ENCODE results near the gene GIMAP6.
"Not testable (repeated sequence)": the region's sequence is repeated elsewhere in the genome, so short reads cannot be mapped to it uniquely, and the experiment has no call there.

Gene GIMAP6

DNA sequence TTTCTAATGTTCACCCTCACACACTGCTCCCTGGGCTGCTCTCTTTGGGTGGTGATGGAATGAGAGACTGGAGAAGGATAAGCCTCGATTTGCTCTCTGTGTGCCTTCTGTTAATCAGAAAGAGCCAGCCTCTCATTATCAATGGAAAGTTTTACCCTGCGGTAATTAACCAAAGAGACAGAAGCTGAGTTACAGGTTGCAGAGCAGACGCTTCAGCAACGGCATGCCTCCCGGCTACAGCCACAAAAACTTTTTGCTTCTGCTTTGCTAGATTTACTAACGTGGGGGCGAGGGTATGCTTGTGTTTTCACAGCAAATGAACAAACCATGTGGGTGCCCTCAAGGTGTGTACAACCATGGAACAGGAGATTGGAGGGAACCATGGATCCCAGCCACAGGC, 47.0 kb downstream of the GIMAP6 start:
- ChIA-PET POLR2A (ENCODE audit: low non-redundant PET) (no interaction called here), CTCF (no interaction called here)
- H3K27ac ChIP-seq, result no peak overlapping the region
- TF ChIP-seq, protein P1, sequence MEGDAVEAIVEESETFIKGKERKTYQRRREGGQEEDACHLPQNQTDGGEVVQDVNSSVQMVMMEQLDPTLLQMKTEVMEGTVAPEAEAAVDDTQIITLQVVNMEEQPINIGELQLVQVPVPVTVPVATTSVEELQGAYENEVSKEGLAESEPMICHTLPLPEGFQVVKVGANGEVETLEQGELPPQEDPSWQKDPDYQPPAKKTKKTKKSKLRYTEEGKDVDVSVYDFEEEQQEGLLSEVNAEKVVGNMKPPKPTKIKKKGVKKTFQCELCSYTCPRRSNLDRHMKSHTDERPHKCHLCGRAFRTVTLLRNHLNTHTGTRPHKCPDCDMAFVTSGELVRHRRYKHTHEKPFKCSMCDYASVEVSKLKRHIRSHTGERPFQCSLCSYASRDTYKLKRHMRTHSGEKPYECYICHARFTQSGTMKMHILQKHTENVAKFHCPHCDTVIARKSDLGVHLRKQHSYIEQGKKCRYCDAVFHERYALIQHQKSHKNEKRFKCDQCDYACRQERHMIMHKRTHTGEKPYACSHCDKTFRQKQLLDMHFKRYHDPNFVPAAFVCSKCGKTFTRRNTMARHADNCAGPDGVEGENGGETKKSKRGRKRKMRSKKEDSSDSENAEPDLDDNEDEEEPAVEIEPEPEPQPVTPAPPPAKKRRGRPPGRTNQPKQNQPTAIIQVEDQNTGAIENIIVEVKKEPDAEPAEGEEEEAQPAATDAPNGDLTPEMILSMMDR (conservative IDR thresholded peaks at IDR 0.05; ENCODE audit: low read depth), result no peak
- DNase-seq (ENCODE audit: low spot score), result no peak

DNA sequence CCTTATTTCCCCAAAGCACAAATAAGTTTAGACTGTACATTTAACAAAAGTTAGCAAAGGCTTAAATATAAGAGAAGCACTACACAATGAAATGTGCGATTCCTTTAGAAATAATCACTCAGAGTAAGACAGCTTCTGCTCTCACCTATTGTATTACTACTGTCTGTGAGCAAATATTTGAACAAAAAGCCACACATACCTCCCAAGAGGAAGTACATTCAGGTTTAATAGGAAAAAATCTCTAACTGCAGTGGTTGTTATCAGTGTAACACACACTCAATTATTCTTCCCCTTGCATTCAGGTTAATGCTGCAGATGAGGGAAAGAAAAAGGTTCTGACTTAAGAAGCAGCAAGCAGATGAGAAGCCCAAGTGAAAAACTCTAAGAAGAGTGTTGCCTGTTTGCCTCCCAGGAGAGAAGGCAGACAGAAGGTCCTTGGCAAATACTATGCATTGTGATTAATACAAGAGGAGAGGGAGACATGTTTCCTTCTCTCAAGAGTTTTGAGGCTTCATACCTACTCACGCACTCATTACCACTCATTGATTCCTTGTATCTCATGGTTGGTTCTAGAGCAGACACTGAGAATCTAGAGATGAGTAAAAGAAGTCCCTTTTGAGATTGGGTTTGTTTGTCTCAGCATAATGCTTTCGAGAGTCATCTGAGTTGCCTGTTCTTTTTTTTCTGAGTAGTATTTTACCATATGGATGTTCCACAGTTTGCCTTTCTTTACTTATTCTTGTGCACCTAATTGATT, 51.4 kb downstream of the GIMAP6 start:
- ChIA-PET CTCF (no interaction called here), POLR2A (ENCODE audit: low non-redundant PET) (no interaction called here)
- DNase-seq (ENCODE audit: low spot score), result no peak
- TF ChIP-seq, protein P1 (conservative IDR thresholded peaks at IDR 0.05; ENCODE audit: low read depth), result no peak
- no peak overlapping the region for H3K27ac ChIP-seq

DNA sequence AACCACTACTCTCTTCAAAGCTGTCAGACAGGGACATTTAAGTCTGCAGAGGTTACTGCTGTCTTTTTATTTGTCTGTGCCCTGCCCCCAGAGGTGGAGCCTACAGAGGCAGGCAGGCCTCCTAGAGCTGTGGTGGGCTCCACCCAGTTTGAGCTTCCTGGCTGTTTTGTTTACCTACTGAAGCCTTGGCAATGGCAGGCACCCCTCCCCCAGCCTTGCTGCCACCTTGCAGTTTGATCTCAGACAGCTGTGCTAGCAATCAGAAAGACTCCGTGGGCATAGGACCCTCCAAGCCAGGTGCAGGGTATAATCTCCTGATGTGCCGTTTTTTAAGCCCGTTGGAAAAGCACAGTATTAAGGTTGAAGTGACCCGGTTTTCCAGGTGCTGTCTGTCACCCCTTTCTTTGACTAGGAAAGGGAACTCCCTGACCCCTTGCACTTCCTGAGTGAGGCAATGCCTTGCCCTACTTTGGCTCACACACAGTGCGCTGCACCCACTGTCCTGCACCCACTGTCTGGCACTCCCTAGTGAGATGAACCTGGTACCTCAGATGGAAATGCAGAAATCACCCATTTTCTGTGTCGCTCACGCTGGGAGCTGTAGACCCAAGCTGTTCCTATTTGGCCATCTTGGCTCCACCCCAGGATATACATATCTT, 52.1 kb downstream of the GIMAP6 start:
- H3K27ac ChIP-seq; DNase-seq (ENCODE audit: low spot score); CTCF ChIA-PET; POLR2A ChIA-PET (ENCODE audit: low non-redundant PET): not testable (repeated sequence)

Data from RWPE1 (cell line).